ENCODE results near the gene LRRK2.

- TF ChIP-seq CTCF (IDR thresholded peaks at IDR 0.05) (no peak), POLR2A (IDR thresholded peaks at IDR 0.05) (no peak)
Observed at GRCh38 chr12:40219760-40220159, 5.0 kb upstream of the LRRK2 start.
